Brain pericyte (primary cell): Measurements from ENCODE around the gene TAPBPL.

Source experiments
- DNase-seq: peaks from one replicate; pipeline ENCODE4 v3.0.0-alpha.2; 2012; ENCODE audit warnings: low read depth, low spot score

TAPBPL gene

DNA sequence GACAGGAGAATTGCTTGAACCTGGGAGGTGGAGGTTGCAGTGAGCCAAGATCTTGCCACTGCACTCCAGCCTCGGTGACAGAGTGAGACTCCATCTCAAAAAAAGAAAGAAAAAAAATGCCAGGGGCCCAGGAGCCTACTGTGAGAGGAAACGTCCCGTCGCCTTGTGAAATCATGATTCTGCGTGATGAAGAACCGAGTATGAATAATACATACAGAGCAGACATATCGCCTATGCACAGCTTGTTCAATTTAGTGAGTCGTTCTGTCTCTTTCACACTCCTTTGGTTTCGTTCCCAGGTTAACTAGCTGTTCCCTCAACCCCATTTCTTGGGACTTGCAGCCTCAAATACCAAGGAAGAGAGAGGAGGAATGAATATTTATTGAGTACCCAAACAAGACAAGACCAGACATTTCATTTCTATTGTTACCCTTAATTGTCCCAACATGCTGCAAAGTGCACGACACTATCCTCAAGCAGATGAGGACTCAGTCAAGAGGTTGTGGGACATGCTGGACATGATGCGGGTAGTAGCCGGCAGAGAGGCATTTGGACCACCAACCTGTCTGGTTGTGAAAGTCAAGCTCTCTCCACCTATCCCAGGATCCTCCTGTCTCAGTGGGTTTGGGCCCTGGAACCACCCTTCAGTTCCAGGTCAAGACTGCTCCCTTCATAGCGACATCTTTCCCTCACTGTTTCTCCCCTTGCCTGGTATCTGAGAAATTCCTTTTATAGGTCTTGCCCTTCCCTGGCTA, 15.7 kb upstream of the TAPBPL start:
- DNase-seq, result no peak

DNA sequence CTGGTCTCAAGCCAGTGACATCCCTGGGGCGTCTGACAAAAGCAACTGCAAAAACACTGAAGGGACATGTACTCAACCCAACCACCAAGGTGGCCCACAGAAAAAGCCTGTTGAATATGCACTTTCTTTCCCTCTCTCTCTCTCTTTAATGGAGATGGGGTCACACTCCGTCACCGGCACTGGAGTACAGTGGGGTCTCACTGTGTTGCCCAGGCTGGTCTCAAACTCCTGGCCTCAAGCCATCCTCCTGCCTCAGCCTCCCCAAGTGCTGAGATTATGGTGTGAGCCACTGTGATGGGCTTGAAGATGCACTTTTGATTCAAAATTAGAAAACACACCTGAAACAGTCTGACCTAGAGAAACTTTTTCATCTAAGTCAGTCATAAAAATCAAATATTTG, 14.3 kb upstream of the TAPBPL start:
- DNase-seq, result no peak

DNA sequence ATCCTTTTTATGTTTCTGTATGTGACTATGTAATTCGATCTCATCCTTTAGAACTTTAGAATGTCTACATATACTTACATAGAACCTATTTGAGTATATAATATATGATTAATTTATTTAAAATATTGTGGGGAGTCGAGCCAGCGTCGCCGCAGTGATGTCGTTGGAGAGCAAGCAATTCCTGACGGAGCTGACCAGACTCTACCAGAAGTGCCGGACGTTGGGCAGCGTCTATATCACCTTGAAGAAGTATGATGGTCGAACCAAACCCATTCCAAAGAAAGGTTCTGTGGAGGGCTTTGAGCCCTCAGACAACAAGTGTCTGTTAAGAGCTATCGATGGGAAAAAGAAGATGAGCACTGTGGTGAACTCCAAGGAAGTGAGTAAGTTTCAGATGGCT, 13.5 kb upstream of the TAPBPL start:
- no peak for DNase-seq

DNA sequence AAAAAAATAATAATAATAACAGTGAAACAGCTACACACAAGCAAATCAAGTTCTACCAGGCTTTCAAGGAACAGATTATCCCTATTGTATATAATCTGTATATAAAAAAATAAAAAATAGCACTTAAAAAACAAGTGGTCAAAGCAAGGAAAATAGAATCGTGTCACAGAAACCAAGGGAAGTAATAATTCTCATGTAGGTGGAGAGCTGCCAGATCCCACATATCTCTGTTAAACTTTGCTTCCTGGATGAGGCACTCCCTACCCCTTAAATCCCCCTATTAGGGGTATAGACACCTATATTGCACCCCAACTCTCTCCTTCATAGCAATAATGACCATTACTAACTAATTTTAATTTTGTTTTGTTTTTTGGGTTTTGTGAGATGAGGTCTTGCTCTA, 11.5 kb upstream of the TAPBPL start:
- no peak for DNase-seq

DNA sequence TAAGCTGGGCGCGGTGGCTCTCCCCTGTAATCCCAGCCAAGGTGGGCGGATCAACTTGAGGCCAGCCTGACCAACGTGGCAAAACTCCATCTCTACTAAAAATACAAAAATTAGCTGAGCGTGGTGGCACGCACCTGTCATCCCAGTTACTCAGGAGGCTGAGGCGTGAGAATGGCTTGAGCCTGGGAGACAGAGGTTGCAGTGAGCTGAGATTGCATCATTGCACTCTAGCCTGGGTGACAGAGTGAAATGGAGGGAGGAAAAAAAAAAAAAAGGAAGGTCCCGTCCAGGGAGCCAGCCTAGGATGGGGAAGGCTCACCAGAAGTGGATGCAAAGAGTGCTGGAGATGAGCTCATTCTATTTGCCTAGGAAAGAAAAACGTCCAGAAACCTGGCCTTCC, 9.0 kb upstream of the TAPBPL start:
- DNase-seq, result no peak

DNA sequence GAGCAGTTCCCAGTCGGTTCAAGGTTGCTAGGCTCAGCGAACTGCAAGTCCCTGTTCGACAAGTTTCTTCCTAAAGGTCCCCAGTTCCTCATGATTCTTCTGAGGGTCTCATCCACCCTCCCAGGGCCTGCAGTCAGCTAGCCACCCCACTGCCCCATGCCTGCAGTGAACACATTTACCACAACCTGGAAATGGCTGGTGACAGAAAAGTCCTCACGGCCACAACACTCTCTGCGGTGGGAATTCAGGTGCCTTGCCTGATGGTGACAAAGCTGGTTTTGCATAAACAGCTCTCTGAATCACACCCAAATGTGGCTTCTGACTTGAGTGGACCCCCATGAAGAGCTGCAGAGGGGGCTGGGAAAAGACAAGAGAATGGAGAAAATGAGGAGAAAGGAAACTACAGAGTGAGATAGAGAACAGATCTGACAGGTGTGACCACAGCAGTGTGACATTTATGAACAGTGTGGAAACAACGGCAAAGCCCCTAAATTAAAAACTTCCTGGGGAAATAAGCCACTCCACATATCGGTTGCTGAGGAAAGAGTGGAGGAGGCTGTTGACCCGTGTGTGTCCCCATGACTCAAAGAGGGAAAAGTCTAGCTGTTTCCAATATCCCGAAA, 8.4 kb upstream of the TAPBPL start:
- DNase-seq, result no peak

DNA sequence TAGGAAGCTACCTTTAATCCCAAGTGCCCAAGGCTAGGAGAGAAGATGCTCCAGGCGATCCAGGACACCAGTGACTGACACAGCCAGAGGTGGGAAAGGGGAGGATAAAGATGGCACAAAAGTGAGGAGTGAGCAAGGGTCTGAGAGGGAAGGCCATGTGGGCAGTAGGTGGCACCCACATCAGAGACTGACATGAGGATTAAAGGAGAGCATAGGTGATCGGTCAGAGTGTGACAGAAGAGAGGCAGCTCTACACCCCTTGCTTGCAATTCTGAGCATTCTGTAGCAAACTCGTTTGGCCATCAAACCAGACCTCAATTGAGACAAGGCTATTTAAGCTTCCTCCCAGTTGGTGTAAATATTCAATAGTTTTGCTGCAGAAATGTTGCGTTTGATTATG, 7.8 kb upstream of the TAPBPL start:
- no peak for DNase-seq

DNA sequence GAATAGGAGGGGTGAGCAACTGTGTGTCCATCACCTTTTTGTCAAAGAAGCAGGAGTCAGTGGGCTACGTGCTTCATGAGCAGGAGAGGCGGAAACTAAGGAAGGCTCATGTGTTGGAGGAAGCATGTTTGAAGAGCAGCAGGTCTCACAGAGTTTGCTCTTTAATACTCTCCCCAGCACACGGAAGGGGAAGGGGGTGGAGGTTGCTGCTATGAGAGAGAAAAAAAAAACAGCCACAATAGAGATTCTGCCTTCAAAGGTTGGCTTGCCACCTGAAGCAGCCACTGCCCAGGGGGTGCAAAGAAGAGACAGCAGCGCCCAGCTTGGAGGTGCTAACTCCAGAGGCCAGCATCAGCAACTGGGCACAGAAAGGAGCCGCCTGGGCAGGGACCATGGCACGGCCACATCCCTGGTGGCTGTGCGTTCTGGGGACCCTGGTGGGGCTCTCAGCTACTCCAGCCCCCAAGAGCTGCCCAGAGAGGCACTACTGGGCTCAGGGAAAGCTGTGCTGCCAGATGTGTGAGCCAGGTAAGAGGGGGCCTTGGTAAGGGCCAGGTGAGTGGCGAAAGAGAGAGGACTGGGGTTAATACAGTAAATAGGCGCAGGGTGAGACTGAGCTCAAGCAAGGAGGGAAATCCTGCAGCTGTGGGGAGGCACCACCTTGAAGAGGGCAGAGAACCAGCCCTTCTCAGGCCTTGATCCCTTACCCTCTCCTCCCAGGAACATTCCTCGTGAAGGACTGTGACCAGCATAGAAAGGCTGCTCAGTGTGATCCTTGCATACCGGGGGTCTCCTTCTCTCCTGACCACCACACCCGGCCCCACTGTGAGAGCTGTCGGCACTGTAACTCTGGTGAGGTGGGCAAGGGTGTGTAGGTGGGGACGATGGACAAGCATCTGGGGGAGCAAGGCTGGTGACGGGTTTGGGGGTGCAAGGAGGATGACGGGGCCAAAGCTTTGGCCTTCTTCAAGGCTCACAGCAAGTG, 6.8 kb upstream of the TAPBPL start, which contains the start of gene CD27:
Gene CD27 (plus strand): TSS at position 252 of the 985 bp plus-strand sequence. CDS start 141 bp downstream, at position 393.
- no peak for DNase-seq

DNA sequence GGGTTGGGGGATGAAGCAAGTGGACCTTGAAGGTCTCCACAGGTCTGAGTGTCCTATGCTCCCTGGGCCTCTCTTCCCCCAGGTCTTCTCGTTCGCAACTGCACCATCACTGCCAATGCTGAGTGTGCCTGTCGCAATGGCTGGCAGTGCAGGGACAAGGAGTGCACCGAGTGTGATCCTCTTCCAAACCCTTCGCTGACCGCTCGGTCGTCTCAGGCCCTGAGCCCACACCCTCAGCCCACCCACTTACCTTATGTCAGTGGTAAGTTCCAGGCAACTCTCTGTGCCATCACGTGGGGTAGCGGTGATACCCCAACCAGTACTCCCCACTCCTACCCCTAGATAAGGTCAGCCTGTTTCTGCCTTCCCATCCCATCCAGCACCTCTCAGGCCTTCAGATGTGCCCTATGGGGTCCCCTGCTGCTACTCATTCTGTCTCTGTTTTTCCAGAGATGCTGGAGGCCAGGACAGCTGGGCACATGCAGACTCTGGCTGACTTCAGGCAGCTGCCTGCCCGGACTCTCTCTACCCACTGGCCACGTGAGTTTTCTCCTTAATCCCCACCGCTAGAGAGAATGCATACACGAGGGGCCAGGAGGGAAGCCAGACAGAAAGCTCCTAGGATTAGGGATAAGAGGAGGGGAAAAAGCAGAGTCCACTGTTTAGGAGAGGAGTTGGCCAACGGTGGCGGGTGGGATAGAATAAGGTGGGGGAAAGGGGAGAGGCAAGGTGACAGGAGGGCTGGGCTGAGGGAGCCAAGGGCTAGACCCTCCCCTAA, 1.6 kb upstream of the TAPBPL start:
- no peak for DNase-seq

DNA sequence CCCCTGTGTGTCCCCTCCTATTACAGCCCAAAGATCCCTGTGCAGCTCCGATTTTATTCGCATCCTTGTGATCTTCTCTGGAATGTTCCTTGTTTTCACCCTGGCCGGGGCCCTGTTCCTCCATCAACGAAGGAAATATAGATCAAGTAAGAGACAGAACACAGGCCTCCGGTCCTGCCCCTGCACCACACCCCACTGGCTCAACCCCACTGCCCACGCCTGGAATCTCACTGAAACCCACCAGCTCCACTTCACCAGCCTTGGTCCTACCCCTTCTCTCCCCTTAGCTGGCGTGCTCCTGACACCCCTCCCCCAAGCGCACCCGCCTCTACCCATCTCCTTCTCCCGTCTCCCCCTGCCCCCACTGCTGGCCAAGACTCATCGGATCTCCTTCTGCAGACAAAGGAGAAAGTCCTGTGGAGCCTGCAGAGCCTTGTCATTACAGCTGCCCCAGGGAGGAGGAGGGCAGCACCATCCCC, 934 bp upstream of the TAPBPL start:
- DNase-seq, result no peak

DNA sequence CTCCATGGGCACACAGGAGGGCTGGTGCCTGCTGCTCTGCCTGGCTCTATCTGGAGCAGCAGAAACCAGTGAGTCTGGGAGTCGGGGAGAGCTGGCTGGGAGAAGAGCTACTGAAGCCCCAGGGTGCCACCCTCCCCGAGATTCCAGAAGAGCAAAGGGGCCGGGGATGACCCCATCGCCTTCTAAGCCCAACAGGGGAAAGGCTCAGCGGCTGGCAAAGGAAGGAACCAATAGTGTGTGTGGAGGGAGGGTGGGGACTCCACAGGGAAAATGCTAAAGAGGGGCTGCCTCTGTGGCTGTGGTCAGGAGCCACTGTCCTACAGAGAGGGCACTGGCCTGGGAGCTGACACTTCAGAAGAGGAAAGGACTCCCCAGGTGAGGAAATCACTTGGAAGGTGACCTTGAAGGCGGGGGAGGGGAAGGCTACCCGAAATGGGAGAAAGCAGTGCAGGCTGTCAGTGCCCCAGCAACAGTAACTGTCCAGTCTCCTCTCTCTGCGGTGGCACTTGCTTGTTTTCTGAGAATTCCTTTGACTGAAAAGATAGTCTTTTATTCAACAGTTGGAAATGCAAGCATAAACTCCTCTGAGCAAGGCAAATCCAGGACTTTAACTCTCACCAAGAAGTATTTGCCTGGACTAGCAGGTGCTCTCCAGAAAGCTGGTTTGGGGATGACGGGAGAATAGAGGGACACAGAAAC, 552 bp downstream of the TAPBPL start:
- DNase-seq, result no peak

DNA sequence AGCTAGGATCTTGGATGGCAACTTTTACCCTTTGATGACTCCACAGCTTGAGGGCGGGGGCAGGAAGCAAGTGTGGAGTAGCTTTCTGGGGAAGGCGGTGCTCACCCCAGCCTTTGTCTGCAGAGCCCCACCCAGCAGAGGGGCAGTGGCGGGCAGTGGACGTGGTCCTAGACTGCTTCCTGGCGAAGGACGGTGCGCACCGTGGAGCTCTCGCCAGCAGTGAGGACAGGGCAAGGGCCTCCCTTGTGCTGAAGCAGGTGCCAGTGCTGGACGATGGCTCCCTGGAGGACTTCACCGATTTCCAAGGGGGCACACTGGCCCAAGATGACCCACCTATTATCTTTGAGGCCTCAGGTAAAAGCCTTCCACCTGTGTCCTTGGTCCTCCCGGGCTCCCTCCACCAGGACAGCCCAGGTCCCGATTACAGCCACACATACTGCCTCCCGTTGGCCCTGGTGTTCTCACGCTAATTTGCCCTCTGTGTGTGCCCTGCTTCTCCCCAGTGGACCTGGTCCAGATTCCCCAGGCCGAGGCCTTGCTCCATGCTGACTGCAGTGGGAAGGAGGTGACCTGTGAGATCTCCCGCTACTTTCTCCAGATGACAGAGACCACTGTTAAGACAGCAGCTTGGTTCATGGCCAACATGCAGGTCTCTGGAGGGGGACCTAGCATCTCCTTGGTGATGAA, 1.2 kb downstream of the TAPBPL start:
- DNase-seq, result no peak

DNA sequence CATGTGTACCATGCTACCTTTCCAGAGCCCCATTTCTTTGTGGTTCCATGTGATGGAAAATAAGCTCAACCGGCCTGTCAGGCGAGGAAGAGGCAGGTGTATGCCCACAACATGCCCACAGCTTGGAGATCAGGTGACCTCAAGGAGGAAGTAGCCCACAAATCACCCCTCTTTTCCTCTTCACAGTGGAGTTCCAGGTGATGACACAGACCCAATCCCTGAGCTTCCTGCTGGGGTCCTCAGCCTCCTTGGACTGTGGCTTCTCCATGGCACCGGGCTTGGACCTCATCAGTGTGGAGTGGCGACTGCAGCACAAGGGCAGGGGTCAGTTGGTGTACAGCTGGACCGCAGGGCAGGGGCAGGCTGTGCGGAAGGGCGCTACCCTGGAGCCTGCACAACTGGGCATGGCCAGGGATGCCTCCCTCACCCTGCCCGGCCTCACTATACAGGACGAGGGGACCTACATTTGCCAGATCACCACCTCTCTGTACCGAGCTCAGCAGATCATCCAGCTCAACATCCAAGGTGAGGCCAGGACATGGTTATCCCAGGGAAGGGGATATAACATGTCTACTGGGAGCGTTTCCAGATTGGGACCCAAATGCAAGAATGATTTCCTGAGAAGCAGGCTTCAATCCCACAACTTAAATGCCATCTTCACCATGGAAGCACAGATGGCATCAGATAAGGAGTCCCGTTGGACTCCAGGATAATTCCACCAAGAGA, 5.5 kb downstream of the TAPBPL start:
- DNase-seq, result no peak

DNA sequence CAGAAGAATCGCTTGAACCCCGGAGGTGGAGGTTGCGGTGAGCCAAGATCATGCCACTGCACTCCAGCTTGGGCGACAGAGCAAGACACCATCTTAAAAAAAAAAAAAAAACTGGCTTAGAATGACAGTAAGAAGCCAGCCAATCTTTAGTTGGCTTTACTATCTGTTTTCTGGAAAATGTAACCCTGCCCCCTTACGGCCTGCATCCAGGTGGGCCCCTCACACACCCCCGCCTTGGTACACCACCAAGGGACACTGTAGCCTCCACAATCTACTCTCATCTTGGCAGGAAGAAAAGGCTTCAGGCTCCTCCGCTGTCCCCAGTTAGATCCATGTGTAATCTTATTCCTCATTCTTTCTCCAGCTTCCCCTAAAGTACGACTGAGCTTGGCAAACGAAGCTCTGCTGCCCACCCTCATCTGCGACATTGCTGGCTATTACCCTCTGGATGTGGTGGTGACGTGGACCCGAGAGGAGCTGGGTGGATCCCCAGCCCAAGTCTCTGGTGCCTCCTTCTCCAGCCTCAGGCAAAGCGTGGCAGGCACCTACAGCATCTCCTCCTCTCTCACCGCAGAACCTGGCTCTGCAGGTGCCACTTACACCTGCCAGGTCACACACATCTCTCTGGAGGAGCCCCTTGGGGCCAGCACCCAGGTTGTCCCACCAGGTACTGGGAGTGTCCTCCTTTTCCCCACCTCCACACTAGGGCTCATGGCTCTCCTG, 6.6 kb downstream of the TAPBPL start:
- no peak for DNase-seq

DNA sequence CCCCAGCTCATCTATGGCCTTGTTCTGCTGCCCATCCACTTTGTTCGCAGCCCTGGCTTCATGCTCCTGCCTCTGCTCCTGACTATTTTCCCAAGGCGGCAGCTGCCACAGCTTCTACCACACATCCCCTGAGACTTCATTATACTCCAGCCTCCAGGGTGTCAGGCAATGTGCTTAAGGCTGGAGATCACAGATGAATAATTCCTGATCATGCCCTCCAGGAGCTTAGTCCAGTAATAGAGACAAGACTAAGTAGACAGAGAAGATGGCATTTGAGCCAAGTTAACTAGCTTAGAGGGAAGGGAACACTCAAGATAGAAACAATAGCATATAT, 7.1 kb downstream of the TAPBPL start:
- DNase-seq, result no peak

DNA sequence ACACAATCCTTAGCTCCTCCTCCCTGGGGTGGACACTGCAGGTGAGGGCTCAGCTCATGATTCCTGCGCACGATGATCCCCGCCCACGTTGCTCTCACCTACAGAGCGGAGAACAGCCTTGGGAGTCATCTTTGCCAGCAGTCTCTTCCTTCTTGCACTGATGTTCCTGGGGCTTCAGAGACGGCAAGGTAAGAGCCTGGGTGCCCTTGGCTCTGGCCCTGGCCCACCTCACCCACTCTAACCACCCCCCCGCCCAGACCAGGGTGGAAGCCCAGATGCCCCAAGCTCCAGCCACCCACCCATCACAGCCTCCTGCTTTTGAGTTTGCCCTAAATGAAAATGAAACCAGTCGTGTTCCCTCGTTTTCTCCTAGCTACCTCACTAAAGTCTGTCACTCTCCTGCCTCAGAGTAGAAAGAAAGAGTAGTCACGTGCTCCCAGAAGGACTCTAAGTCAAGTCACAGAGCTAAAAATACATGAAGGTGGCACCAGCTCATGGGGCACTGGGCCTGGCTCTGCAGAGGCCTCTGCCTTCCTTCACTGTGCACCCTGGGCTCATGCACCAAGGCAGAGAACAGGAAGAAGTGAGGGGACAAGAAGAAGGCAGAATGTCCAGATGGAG, 9.0 kb downstream of the TAPBPL start:
- DNase-seq, result no peak

DNA sequence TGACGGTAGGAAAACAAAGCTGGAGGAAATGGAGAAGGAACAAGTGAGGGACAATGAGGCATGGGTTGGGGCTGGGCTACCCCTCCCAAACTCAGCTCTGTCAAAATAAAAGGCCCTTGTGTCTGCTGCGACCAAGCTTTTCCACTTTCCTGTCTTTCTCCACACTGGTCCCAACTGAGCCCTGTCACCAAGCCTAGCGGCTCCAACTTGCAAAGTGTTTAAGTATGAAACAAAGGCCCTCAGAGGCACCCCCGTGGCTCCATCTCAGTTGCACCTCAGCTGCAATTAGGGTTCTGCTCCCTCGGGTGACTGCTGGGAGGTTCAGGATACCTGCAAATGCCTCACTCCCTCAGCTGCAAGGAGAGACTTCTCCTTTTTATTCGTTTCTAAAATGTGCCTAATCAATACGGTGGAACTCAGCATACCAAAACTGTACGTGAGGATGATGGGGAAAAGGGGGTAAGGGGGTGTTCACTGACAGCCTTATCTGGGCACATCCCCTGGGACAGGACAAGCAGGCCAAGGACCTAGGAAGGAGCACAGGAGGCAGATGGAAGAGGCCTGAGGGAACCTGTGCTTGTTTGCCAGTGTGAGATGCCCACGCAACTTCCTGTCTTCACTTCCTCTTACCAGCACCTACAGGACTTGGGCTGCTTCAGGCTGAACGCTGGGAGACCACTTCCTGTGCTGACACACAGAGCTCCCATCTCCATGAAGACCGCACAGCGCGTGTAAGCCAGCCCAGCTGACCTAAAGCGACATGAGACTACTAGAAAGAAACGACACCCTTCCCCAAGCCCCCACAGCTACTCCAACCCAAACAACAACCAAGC, 9.8 kb downstream of the TAPBPL start:
- DNase-seq, result no peak
